HG03039 (cell line): Measurements from ENCODE around the gene CACNA1S.

Experiments used
- ATAC-seq: cut with Tn5 transposase; IDR thresholded peaks from one replicate; pipeline ENCODE4 v1.9.1; 2021; ENCODE audit warnings: mild to moderate bottlenecking, moderate library complexity; ENCODE audit not compliant: unreplicated experiment

Gene CACNA1S

GRCh38 chr1:201119206-201120197 is 7.3 kb upstream of the CACNA1S start:
- ATAC-seq, result no peak

- ATAC-seq, result no peak
Measured at GRCh38 chr1:201116091-201116490, 3.9 kb upstream of the CACNA1S start.

GRCh38 chr1:201115390-201115937 is 3.2 kb upstream of the CACNA1S start:
- no peak for ATAC-seq

- peak; percentile 66 for ATAC-seq
Measured at GRCh38 chr1:201114245-201115131, 2.3 kb upstream of the CACNA1S start.

GRCh38 chr1:201113451-201114244 is 1.4 kb upstream of the CACNA1S start:
- ATAC-seq, result no peak

- no peak for ATAC-seq
Measured at GRCh38 chr1:201112926-201113325, 700 bp upstream of the CACNA1S start.

GRCh38 chr1:201111672-201112071 is 554 bp downstream of the CACNA1S start:
- ATAC-seq, result no peak

- ATAC-seq, result no peak
Measured at GRCh38 chr1:201111156-201111555, 1.1 kb downstream of the CACNA1S start.

- no peak for ATAC-seq
Measured at GRCh38 chr1:201110616-201111015, 1.6 kb downstream of the CACNA1S start.

GRCh38 chr1:201110138-201110537 is 2.1 kb downstream of the CACNA1S start:
- no peak for ATAC-seq

- no peak for ATAC-seq
Measured at GRCh38 chr1:201109651-201110050, 2.6 kb downstream of the CACNA1S start.

- ATAC-seq, result no peak
Measured at GRCh38 chr1:201108614-201109013, 3.6 kb downstream of the CACNA1S start.

- ATAC-seq, result no peak
Measured at GRCh38 chr1:201105688-201106087, 6.5 kb downstream of the CACNA1S start.

- ATAC-seq, result no peak
Measured at GRCh38 chr1:201104141-201104540, 8.1 kb downstream of the CACNA1S start.

GRCh38 chr1:201103666-201104065 is 8.6 kb downstream of the CACNA1S start:
- no peak for ATAC-seq

- no peak for ATAC-seq
Measured at GRCh38 chr1:201100169-201100930, 11.9 kb downstream of the CACNA1S start.

GRCh38 chr1:201098992-201099677 is 13.1 kb downstream of the CACNA1S start:
- no peak for ATAC-seq

GRCh38 chr1:201096977-201097856 is 15.0 kb downstream of the CACNA1S start:
- no peak for ATAC-seq
